NCI-H748 treated with DMSO at 0.1 percent for 48 hours (cell line): ENCODE results near the gene FAF2.

Experiments used
- DNase-seq: peaks from one replicate; lab custom pipeline; 2025; lab: John Stamatoyannopoulos, UW

FAF2 gene

GRCh38 chr5:176501333-176501732, 53.1 kb downstream of the FAF2 start:
- no peak for DNase-seq

- no peak for DNase-seq
Measured at GRCh38 chr5:176503496-176503895, 55.3 kb downstream of the FAF2 start.

- no peak for DNase-seq
Measured at GRCh38 chr5:176507911-176508310, 59.7 kb downstream of the FAF2 start.

GRCh38 chr5:176508603-176509002, 60.4 kb downstream of the FAF2 start:
- DNase-seq, result no peak

- no peak for DNase-seq
Measured at GRCh38 chr5:176513788-176514187, 65.6 kb downstream of the FAF2 start.

- DNase-seq, result no peak
Measured at GRCh38 chr5:176514244-176514950, 66.2 kb downstream of the FAF2 start.

- no peak for DNase-seq
Measured at GRCh38 chr5:176515396-176515795, 67.2 kb downstream of the FAF2 start.

GRCh38 chr5:176517053-176517661, 69.0 kb downstream of the FAF2 start:
- no peak for DNase-seq

- DNase-seq, result no peak
Measured at GRCh38 chr5:176519810-176520720, 71.9 kb downstream of the FAF2 start.

GRCh38 chr5:176521286-176521685, 73.1 kb downstream of the FAF2 start:
- DNase-seq, result no peak

GRCh38 chr5:176521699-176522263, 73.6 kb downstream of the FAF2 start:
- DNase-seq, result no peak

GRCh38 chr5:176524138-176524537, 76.0 kb downstream of the FAF2 start:
- no peak for DNase-seq

- no peak for DNase-seq
Measured at GRCh38 chr5:176524987-176525386, 76.8 kb downstream of the FAF2 start.

GRCh38 chr5:176525677-176526076, 77.5 kb downstream of the FAF2 start:
- DNase-seq, result no peak

- no peak for DNase-seq
Measured at GRCh38 chr5:176526462-176526861, 78.3 kb downstream of the FAF2 start.

- no peak for DNase-seq
Measured at GRCh38 chr5:176527246-176528222, 79.3 kb downstream of the FAF2 start.

- DNase-seq, result no peak
Measured at GRCh38 chr5:176528301-176528700, 80.1 kb downstream of the FAF2 start.

GRCh38 chr5:176528761-176529115, 80.6 kb downstream of the FAF2 start:
- DNase-seq, result no peak

GRCh38 chr5:176529116-176529740, 81.0 kb downstream of the FAF2 start:
- DNase-seq, result no peak

GRCh38 chr5:176529741-176530141, 81.6 kb downstream of the FAF2 start:
- DNase-seq, result no peak
